Tibial nerve (tissue), 4 donors: Measurements from ENCODE around the gene PRKCB. TPM values are rescaled to one million over a fixed set of nuclear protein-coding genes. Genes with fewer than 3 reads are reported as not detected.
"Not testable (repeated sequence)": the region's sequence is repeated elsewhere in the genome, so short reads cannot be mapped to it uniquely, and the experiment has no call there.

Experiments used
- DNase-seq, 2 donors: peaks; one replicate each; pipeline ENCODE4 v3.0.0-alpha.2; 2019; ENCODE audit warnings: low spot score in 2 of 2
- H3K27ac ChIP-seq, 4 donors: fragments of 200-600 bp; sonication (generic) in 3 of 4; one replicate each; pipeline ENCODE4 v1.5.1; 2017 to 2019; ENCODE audit warnings: mild to moderate bottlenecking in 1 of 4
- H3K27me3 ChIP-seq, 2 donors: fragments of 200-600 bp; sonication (generic) in 1 of 2; one replicate each; pipeline versions ENCODE4 v1.5.1 to v1.6.0; 2017 to 2019
- H3K36me3 ChIP-seq, 3 donors: fragments of 200-600 bp; sonication (generic); one replicate each; pipeline ENCODE4 v1.5.1; 2018 to 2019
- H3K4me1 ChIP-seq, 4 donors: fragments of 200-600 bp; sonication (generic) in 3 of 4; one replicate each; pipeline ENCODE4 v1.5.1; 2017 to 2019
- H3K4me3 ChIP-seq, 4 donors: fragments of 200-600 bp; sonication (generic) in 3 of 4; one replicate each; pipeline ENCODE4 v1.5.1; 2017 to 2019; ENCODE audit warnings: mild to moderate bottlenecking in 1 of 4, moderate library complexity in 1 of 4
- H3K9me3 ChIP-seq, 4 donors: fragments of 200-600 bp; sonication (generic) in 3 of 4; one replicate each; pipeline ENCODE4 v1.5.1; 2017 to 2019
- CTCF ChIP-seq, 5 experiments: fragments of 200-600 bp in 3 of 5; fragments of 450-650 bp in 2 of 5; sonication (generic) in 3 of 5; IDR thresholded peaks; one replicate each; pipeline ENCODE4 v1.5.1; 2016 to 2019; ENCODE audit warnings: antibody characterized with exemption in 5 of 5, mild to moderate bottlenecking in 3 of 5, moderate library complexity in 2 of 5
- EP300 ChIP-seq, 2 donors: sonication (generic); formaldehyde crosslinking; IDR thresholded peaks; one replicate each; pipeline ENCODE4 v1.6.1; 2017; ENCODE audit warnings: antibody characterized with exemption in 2 of 2, mild to moderate bottlenecking in 1 of 2
- POLR2A ChIP-seq, 2 donors: fragments of 450-650 bp; IDR thresholded peaks; one replicate each; pipeline ENCODE4 v1.6.1; 2017; ENCODE audit warnings: antibody characterized with exemption in 2 of 2, mild to moderate bottlenecking in 2 of 2, moderate library complexity in 2 of 2
- WGBS, 2 donors: methylation state at CpG; one replicate each; pipeline ENCODE4 v1.1.5; 2018; 5-methylcytosine and 5-hydroxymethylcytosine counted together
- total RNA-seq, 4 donors: library from RNA; depleted of rRNA; stranded (reverse); fragments of >200 nt; gene quantifications; one replicate each; pipeline ENCODE4 v1.1.0, GENCODE V29; 2016

The PRKCB gene
- total RNA-seq, 4 donors from 2014 or later, result 2.7 to 6.9 (median 4.3) TPM

GRCh38 chr16:24150282-24150681 is 314.5 kb downstream of the PRKCB start:
- WGBS, 2 donors, result 68 to 77% methylated on average over 2 of the region's 2 CpGs
- Histone ChIP-seq H3K4me1 (no peaks in the 10 kb centered on the region), H3K9me3 (no peaks in the 10 kb centered on the region), H3K4me3 (no peak overlapping the region), H3K36me3 (no peaks in the 10 kb centered on the region), H3K27ac (no peak overlapping the region), H3K27me3 (no peaks in the 10 kb centered on the region)
- TF ChIP-seq POLR2A (IDR thresholded peaks at IDR 0.05), result no peak
- DNase-seq, result no peak

GRCh38 chr16:24151482-24151939 is 315.7 kb downstream of the PRKCB start:
- Histone ChIP-seq H3K27ac (no peak overlapping the region), H3K36me3 (no peaks in the 10 kb centered on the region), H3K4me1 (no peaks in the 10 kb centered on the region), H3K9me3 (no peaks in the 10 kb centered on the region), H3K27me3 (no peaks in the 10 kb centered on the region), H3K4me3 (no peak overlapping the region)
- no peak for DNase-seq
- 42 to 49% methylated on average over 5 of the region's 5 CpGs for WGBS, 2 donors
- TF ChIP-seq CTCF (IDR thresholded peaks at IDR 0.05) (no peak), EP300 (IDR thresholded peaks at IDR 0.05) (no peak), POLR2A (IDR thresholded peaks at IDR 0.05) (no peak)

GRCh38 chr16:24152048-24152447 is 316.3 kb downstream of the PRKCB start:
- 79 to 84% methylated on average over 10 of the region's 10 CpGs for WGBS, 2 donors
- H3K27me3 ChIP-seq, DNase-seq, H3K4me1 ChIP-seq, H3K36me3 ChIP-seq, H3K27ac ChIP-seq, H3K9me3 ChIP-seq, H3K4me3 ChIP-seq: not testable (repeated sequence)

- H3K9me3 ChIP-seq, result no peaks in the 10 kb centered on the region
- no peaks in the 10 kb centered on the region for H3K36me3 ChIP-seq
- no peaks in the 10 kb centered on the region for H3K27me3 ChIP-seq
- 58 to 62% methylated on average over 1 of the region's 1 CpG for WGBS, 2 donors
- H3K27ac ChIP-seq, result no peak overlapping the region
- H3K4me3 ChIP-seq, result no peak overlapping the region
- DNase-seq, result no peak
- H3K4me1 ChIP-seq, result no peaks in the 10 kb centered on the region
- no peak for TF ChIP-seq POLR2A (IDR thresholded peaks at IDR 0.05)
- TF ChIP-seq EP300 (IDR thresholded peaks at IDR 0.05), result no peak
Observed at GRCh38 chr16:24152826-24153225, 317.0 kb downstream of the PRKCB start.

GRCh38 chr16:24156777-24157176 is 321.0 kb downstream of the PRKCB start:
- Histone ChIP-seq H3K36me3 (no peaks in the 10 kb centered on the region), H3K9me3 (no peaks in the 10 kb centered on the region), H3K4me1 (no peaks in the 10 kb centered on the region), H3K27me3 (no peaks in the 10 kb centered on the region), H3K27ac (no peak overlapping the region), H3K4me3 (no peak overlapping the region)
- WGBS, 2 donors, result 93 to 94% methylated on average over 1 of the region's 1 CpG
- no peak for TF ChIP-seq CTCF (IDR thresholded peaks at IDR 0.05)
- TF ChIP-seq POLR2A (IDR thresholded peaks at IDR 0.05), result no peak
- no peak for TF ChIP-seq EP300 (IDR thresholded peaks at IDR 0.05)
- DNase-seq, result no peak

- no peak overlapping the region for H3K4me3 ChIP-seq
- DNase-seq, result no peak
- no peaks in the 10 kb centered on the region for H3K9me3 ChIP-seq
- TF ChIP-seq CTCF (IDR thresholded peaks at IDR 0.05) (no peak), EP300 (IDR thresholded peaks at IDR 0.05) (no peak)
- no peak overlapping the region for H3K27ac ChIP-seq
- WGBS, 2 donors, result 20 to 27% methylated on average over 3 of the region's 3 CpGs
- H3K4me1 ChIP-seq, result no peaks in the 10 kb centered on the region
- no peaks in the 10 kb centered on the region for H3K27me3 ChIP-seq
- no peaks in the 10 kb centered on the region for H3K36me3 ChIP-seq
Observed at GRCh38 chr16:24163935-24164334, 328.2 kb downstream of the PRKCB start.

GRCh38 chr16:24164416-24164815 is 328.6 kb downstream of the PRKCB start:
- Histone ChIP-seq H3K36me3 (no peaks in the 10 kb centered on the region), H3K4me1 (no peaks in the 10 kb centered on the region), H3K9me3 (no peaks in the 10 kb centered on the region), H3K27me3 (no peaks in the 10 kb centered on the region), H3K27ac (no peak overlapping the region), H3K4me3 (no peak overlapping the region)
- 61 to 68% methylated on average over 8 of the region's 8 CpGs for WGBS, 2 donors
- no peak for DNase-seq
- no peak for TF ChIP-seq EP300 (IDR thresholded peaks at IDR 0.05)
- no peak for TF ChIP-seq POLR2A (IDR thresholded peaks at IDR 0.05)
- TF ChIP-seq CTCF (IDR thresholded peaks at IDR 0.05), result no peak
